Nephron (organoid): ENCODE data around the gene CDT1.
A peak's percentile ranks its signal among the peaks of the same experiment; 100 is the strongest.

Source experiments
- H3K27ac Mint-ChIP-seq, 3 experiments: 2 replicates each; pipeline ENCODE4 v1.8.0; 2020; ENCODE audit warnings: mixed read lengths in 3 of 3, mild to moderate bottlenecking in 2 of 3, moderate library complexity in 1 of 3
- H3K27me3 Mint-ChIP-seq: 2 replicates; pipeline ENCODE4 v1.8.0; 2021; ENCODE audit warnings: low read depth, mild to moderate bottlenecking, moderate library complexity, mixed read lengths
- H3K36me3 Mint-ChIP-seq: 2 replicates; pipeline ENCODE4 v1.8.0; 2020; ENCODE audit warnings: low read depth, mixed read lengths
- H3K4me1 Mint-ChIP-seq: 2 replicates; pipeline ENCODE4 v1.8.0; 2020; ENCODE audit warnings: mixed read lengths
- H3K4me3 Mint-ChIP-seq, 3 experiments: 2 replicates each; pipeline ENCODE4 v1.8.0; 2020; ENCODE audit warnings: mild to moderate bottlenecking in 3 of 3, mixed read lengths in 3 of 3, moderate library complexity in 2 of 3
- H3K9me3 Mint-ChIP-seq: 2 replicates; pipeline ENCODE4 v1.8.0; 2020; ENCODE audit warnings: mixed read lengths
- TF ChIP-seq, protein P1 (sequence below), 3 experiments: fragments of 200-600 bp; sonication (generic); IDR thresholded peaks; one replicate each; pipeline ENCODE4 v1.5.0; 2021; ENCODE audit warnings: antibody characterized with exemption in 3 of 3; ENCODE audit not compliant: unreplicated experiment in 3 of 3

Gene CDT1

GRCh38 chr16:88762258-88762870, 41.2 kb upstream of the CDT1 start:
- peaks cover 14% of the 10 kb centered on the region for H3K27me3 Mint-ChIP-seq
- H3K27ac Mint-ChIP-seq: no peak overlapping the region

DNA sequence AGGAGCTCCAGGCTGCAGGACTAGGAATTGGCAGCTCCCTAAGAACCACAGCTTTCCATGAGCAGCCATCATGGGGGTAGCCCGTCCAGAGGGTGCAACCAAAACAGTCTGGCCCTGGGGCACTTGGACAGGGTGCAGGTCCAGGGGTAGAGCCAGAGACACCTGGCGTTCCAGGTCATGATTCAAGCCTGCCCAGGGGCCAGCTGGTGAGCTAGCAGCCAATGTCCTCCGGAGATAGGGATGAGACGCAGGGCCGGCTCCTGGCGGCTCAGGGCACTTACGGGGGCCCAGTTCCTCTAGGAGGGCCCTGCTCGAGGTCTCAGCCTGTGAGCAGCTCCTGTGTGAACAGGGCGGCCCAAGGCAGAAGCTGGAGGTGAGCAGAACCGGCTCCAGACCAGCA, 40.6 kb upstream of the CDT1 start:
- H3K4me3 Mint-ChIP-seq: no peak overlapping the region
- H3K36me3 Mint-ChIP-seq: no peaks in the 10 kb centered on the region
- no peaks in the 10 kb centered on the region for H3K9me3 Mint-ChIP-seq
- H3K27me3 Mint-ChIP-seq: peaks cover 16% of the 10 kb centered on the region
- TF ChIP-seq, protein P1, sequence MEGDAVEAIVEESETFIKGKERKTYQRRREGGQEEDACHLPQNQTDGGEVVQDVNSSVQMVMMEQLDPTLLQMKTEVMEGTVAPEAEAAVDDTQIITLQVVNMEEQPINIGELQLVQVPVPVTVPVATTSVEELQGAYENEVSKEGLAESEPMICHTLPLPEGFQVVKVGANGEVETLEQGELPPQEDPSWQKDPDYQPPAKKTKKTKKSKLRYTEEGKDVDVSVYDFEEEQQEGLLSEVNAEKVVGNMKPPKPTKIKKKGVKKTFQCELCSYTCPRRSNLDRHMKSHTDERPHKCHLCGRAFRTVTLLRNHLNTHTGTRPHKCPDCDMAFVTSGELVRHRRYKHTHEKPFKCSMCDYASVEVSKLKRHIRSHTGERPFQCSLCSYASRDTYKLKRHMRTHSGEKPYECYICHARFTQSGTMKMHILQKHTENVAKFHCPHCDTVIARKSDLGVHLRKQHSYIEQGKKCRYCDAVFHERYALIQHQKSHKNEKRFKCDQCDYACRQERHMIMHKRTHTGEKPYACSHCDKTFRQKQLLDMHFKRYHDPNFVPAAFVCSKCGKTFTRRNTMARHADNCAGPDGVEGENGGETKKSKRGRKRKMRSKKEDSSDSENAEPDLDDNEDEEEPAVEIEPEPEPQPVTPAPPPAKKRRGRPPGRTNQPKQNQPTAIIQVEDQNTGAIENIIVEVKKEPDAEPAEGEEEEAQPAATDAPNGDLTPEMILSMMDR (IDR thresholded peaks at IDR 0.05; ENCODE audit: unreplicated experiment in 3 of 3): no peak
- H3K27ac Mint-ChIP-seq: peak overlapping the region in 2 of 3 experiments; percentile 57 to 63
- H3K4me1 Mint-ChIP-seq: peaks cover 13% of the 10 kb centered on the region

More at GRCh38 chr16:88762258-88762870, 41.2 kb upstream of the CDT1 start:
- Mint-ChIP-seq H3K4me1 (peaks cover 13% of the 10 kb centered on the region), H3K36me3 (no peaks in the 10 kb centered on the region), H3K4me3 (no peak overlapping the region), H3K9me3 (no peaks in the 10 kb centered on the region)
- TF ChIP-seq, protein P1 (IDR thresholded peaks at IDR 0.05; ENCODE audit: unreplicated experiment in 3 of 3): no peak

GRCh38 chr16:88763502-88764053, 40.0 kb upstream of the CDT1 start:
- H3K27me3 Mint-ChIP-seq: peaks cover 15% of the 10 kb centered on the region
- TF ChIP-seq, protein P1 (IDR thresholded peaks at IDR 0.05; ENCODE audit: unreplicated experiment in 3 of 3): peak in 1 of 3 experiments; percentile 8
- no peaks in the 10 kb centered on the region for H3K9me3 Mint-ChIP-seq
- no peaks in the 10 kb centered on the region for H3K36me3 Mint-ChIP-seq
- peaks cover 13% of the 10 kb centered on the region for H3K4me1 Mint-ChIP-seq
- peak overlapping the region in 2 of 3 experiments; percentile 0 to 13 for H3K4me3 Mint-ChIP-seq
- H3K27ac Mint-ChIP-seq: peak overlapping the region in 2 of 3 experiments; percentile 57 to 63

DNA sequence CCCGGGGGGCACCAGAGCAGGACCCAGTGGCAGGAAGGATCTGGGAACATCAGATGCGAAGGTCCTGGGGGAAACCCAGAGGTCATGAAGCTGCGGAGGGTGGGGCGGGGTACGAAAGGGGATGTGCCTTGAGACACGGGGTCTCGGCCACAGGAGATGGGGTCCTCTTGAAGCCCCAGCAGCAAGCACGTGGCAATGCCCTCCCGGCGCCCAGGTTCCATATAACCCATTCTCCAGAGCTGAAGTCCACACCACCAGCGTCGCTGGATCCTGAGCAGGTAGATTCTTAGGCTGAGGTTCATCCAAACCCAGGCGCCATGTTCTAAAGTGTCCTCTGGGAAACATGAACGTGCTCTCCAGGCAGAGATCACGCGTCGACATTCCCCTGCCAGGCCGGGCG, 39.5 kb upstream of the CDT1 start:
- Mint-ChIP-seq H3K4me3 (no peak overlapping the region), H3K9me3 (no peaks in the 10 kb centered on the region), H3K4me1 (peaks cover 16% of the 10 kb centered on the region), H3K27me3 (peaks cover 12% of the 10 kb centered on the region), H3K27ac (peak overlapping the region in 2 of 3 experiments; percentile 57 to 63), H3K36me3 (no peaks in the 10 kb centered on the region)
- TF ChIP-seq, protein P1 (IDR thresholded peaks at IDR 0.05; ENCODE audit: unreplicated experiment in 3 of 3): no peak

GRCh38 chr16:88764913-88765349, 38.7 kb upstream of the CDT1 start:
- TF ChIP-seq, protein P1 (IDR thresholded peaks at IDR 0.05; ENCODE audit: unreplicated experiment in 3 of 3): no peak
- Mint-ChIP-seq H3K9me3 (no peaks in the 10 kb centered on the region), H3K27me3 (peaks cover 12% of the 10 kb centered on the region), H3K36me3 (no peaks in the 10 kb centered on the region), H3K4me1 (peaks cover 15% of the 10 kb centered on the region), H3K4me3 (no peak overlapping the region), H3K27ac (peak overlapping the region in 2 of 3 experiments; percentile 33 to 48)

DNA sequence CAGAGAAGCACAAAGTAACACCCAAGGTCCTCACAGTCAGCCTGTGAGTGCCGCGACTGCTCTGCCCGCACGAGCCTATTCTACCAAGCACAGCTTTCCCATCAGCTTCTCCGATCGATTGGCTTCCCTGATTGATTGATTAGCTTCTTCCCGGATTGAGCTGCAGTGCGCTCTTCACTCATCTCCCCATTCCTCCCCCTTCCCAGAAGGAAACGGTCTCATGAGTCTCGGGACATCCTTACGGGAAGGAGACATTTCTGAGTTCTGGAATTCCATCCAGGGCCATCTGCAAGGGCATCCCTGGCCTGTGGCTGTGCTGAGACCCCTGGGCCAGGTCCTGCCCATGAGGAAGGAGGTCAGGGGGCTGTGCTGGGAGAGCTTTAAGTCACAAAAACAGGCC, 36.6 kb upstream of the CDT1 start:
- Mint-ChIP-seq H3K9me3 (no peaks in the 10 kb centered on the region), H3K4me1 (peaks cover 23% of the 10 kb centered on the region), H3K36me3 (no peaks in the 10 kb centered on the region), H3K4me3 (no peak overlapping the region), H3K27ac (no peak overlapping the region), H3K27me3 (peaks cover 18% of the 10 kb centered on the region)
- TF ChIP-seq, protein P1 (IDR thresholded peaks at IDR 0.05; ENCODE audit: unreplicated experiment in 3 of 3): no peak
